Measurements from ENCODE around the gene NUP62CL. TPM values are rescaled to one million over a fixed set of nuclear protein-coding genes. Genes with fewer than 3 reads are reported as not detected.

The NUP62CL gene
- total and polyA plus RNA-seq, 7 donors: 0.08 to 0.34 (median 0.18) TPM; not detected in 4

DNA sequence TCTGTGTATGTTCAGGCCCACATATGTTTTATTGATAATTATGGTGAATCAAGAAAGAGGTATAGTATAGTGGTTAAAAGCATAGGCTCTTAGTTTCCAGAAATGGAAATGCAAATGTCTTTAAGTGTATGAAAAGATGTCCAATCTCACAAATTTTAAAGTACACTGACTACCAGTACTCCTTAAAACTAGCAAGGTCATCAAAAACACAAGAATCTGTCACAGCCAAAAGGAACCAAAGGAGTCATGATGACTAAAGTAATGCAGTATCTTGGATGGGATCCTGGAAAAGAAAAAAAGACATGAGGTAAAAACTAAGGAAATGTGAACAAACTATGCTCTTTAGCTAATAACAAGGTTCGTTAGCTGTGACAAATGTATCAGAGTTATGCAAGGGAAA is 87.0 kb downstream of the NUP62CL start:
- TF ChIP-seq, protein P1, sequence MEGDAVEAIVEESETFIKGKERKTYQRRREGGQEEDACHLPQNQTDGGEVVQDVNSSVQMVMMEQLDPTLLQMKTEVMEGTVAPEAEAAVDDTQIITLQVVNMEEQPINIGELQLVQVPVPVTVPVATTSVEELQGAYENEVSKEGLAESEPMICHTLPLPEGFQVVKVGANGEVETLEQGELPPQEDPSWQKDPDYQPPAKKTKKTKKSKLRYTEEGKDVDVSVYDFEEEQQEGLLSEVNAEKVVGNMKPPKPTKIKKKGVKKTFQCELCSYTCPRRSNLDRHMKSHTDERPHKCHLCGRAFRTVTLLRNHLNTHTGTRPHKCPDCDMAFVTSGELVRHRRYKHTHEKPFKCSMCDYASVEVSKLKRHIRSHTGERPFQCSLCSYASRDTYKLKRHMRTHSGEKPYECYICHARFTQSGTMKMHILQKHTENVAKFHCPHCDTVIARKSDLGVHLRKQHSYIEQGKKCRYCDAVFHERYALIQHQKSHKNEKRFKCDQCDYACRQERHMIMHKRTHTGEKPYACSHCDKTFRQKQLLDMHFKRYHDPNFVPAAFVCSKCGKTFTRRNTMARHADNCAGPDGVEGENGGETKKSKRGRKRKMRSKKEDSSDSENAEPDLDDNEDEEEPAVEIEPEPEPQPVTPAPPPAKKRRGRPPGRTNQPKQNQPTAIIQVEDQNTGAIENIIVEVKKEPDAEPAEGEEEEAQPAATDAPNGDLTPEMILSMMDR (IDR thresholded peaks at IDR 0.05): no peak
- DNase-seq (no peak), ATAC-seq (no peak)
- H3K27ac ChIP-seq: no peak overlapping the region
- H3K27me3 ChIP-seq (ENCODE audit: insufficient read depth in 3 of 3, low read length in 2 of 3): peaks cover 0 to 10% (median 0%) of the 10 kb centered on the region in 3 donors
- intact Hi-C loops (cut with DNase I): loop anchor here in 1 of 2 donors (5.0 kb wide), 1 partner anchor 117 kb away; the partner anchor contains the start of gene MORC4
- 74 to 100% (median 96%) methylated on average over 1 of the region's 1 CpG for WGBS, 3 donors
- H3K4me1 ChIP-seq: no peaks in the 10 kb centered on the region
- H3K36me3 ChIP-seq (ENCODE audit: insufficient read depth in 1 of 2, low read depth in 1 of 2): peaks cover 0 to 22% of the 10 kb centered on the region in 2 donors
- H3K9me3 ChIP-seq: no peaks in the 10 kb centered on the region
- H3K4me3 ChIP-seq: peak overlapping the region; percentile 76

DNA sequence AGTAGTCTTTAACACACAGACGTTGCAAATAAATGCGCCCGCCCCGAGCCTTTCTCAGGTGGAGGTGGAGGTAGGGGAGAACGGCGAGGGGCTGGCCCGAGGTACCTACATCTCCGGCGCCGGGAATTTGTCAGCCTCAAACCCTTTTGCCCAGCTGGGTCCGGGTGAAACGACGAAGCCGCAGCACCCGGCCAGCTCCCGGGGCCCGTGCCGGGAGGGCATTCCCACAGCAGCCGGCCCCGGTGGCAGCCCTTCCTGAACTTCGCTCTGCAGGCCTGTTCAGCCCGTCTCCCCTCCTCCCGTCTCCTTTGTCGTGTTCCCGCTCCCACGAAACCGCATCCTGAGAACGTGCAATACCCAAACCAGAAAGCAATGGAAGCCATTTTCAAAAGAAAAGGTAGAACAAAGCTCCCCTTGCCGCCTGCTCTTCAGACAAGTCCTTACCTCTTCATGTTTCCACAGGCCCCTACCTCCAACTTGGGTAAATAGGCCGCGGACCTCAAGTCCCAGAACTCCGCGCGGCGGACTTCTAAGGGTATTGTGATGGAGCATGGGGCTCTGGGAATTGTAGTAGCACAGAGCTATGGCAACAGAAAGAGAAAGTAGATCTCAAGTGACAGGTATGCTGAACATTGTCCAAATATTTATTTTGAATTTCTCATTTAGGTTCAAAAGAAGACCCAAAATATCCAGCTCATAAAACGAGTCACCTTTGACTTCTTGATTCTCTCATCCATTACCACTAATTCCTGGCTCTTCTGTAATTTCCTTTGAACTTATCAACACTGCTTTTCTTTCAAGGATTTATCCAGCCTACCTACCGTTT is 87.7 kb downstream of the NUP62CL start, which contains the start of gene RBM41:
Gene RBM41 (minus strand): TSS at position 501 of the 826 bp plus-strand sequence. CDS start 49 bp downstream, at position 452.
- Histone ChIP-seq H3K27ac (peak within 1 kb of the TSS; percentile 58), H3K36me3 (ENCODE audit: insufficient read depth in 1 of 2, low read depth in 1 of 2) (peaks cover 0 to 30% of the 10 kb centered on the region in 2 donors), H3K9me3 (no peaks in the 10 kb centered on the region), H3K27me3 (ENCODE audit: insufficient read depth in 3 of 3, low read length in 2 of 3) (peaks cover 0 to 10% (median 0%) of the 10 kb centered on the region in 3 donors), H3K4me1 (no peaks in the 10 kb centered on the region), H3K4me3 (peak within 1 kb of the TSS; percentile 76)
- ATAC-seq: peak; percentile 88 to 100 (median 98)
- peak; percentile 71 to 77 for DNase-seq
- intact Hi-C loops (cut with DNase I): loop anchor here in 1 of 2 donors (5.0 kb wide), 1 partner anchor 116 kb away; the partner anchor contains the start of gene MORC4
- TF ChIP-seq, protein P1 (IDR thresholded peaks at IDR 0.05): no peak
- WGBS, 3 donors: 0 to 25% (median 0%) methylated on average over 25 to 37 of the region's 37 CpGs

DNA sequence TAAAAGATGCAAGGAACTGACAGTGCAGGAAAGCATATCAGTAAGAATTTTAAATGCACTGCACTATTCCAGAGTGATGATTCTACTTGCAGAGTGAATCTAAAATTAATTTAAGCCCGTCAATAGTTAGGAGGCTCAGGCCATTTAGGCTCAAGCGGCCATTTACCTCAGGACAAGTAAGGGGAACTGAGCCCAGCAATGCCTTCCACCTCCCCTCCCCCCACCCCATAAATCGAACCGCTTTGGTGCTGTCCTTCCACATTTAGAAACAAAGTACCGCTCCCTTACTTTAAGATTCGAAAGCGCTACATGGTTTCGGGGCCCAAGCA is 88.3 kb downstream of the NUP62CL start:
- WGBS, 3 donors: 0 to 26% (median 1%) methylated on average over 8 of the region's 8 CpGs

DNA sequence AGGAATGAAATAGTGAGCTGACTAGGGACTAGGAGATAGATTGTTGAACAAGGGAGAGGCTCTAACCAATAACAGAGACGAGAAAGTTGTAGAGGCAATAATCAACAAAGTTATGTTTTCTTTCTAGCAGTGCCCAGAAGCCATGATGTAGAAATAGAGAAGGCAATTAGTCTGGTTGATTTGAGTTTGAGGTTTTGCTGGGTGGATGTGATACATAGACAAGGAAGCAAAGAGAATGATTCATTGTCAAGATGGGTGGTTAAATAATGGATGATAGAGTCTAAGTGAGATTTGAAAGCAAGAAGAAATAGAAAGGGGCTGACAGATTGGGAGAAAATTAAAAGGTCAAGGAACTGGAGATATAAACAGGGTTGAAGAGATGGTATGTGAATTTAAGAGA is 98.8 kb downstream of the NUP62CL start:
- no peak for DNase-seq
- TF ChIP-seq, protein P1 (IDR thresholded peaks at IDR 0.05): no peak
- Histone ChIP-seq H3K36me3 (ENCODE audit: insufficient read depth in 1 of 2, low read depth in 1 of 2) (peaks cover 0 to under 1% of the 10 kb centered on the region in 2 donors), H3K27me3 (ENCODE audit: insufficient read depth in 3 of 3, low read length in 2 of 3) (no peaks in the 10 kb centered on the region), H3K9me3 (no peaks in the 10 kb centered on the region), H3K4me3 (no peak overlapping the region), H3K4me1 (no peaks in the 10 kb centered on the region), H3K27ac (no peak overlapping the region)
- ATAC-seq: no peak
- intact Hi-C loops (cut with DNase I): no loop called here
- 88 to 100% (median 93%) methylated on average over 1 of the region's 1 CpG for WGBS, 3 donors

More for the DNA sequence above, 88.3 kb downstream of the NUP62CL start:
- DNase-seq (no peak), ATAC-seq (peak in 2 of 4 donors; percentile 40 to 60)
- intact Hi-C loops (cut with DNase I): loop anchor here in 1 of 2 donors (5.0 kb wide), 1 partner anchor 116 kb away; the partner anchor contains the start of gene MORC4
- Histone ChIP-seq H3K4me1 (no peaks in the 10 kb centered on the region), H3K27ac (peak overlapping the region; percentile 58), H3K9me3 (no peaks in the 10 kb centered on the region), H3K27me3 (ENCODE audit: insufficient read depth in 3 of 3, low read length in 2 of 3) (peaks cover 0 to 10% (median 0%) of the 10 kb centered on the region in 3 donors), H3K36me3 (ENCODE audit: insufficient read depth in 1 of 2, low read depth in 1 of 2) (peaks cover 2 to 36% of the 10 kb centered on the region in 2 donors), H3K4me3 (peak overlapping the region; percentile 76)
- TF ChIP-seq, protein P1 (IDR thresholded peaks at IDR 0.05): no peak

All from psoas muscle (tissue), 8 donors.